DMS79 treated with DMSO at 0.1 percent for 48 hours (cell line): ENCODE data around the gene ZC3HAV1L.
"Not testable (repeated sequence)": the region's sequence is repeated elsewhere in the genome, so short reads cannot be mapped to it uniquely, and the experiment has no call there.

Experiments used
- DNase-seq: peaks from one replicate; lab custom pipeline; 2025; lab: John Stamatoyannopoulos, UW

Gene ZC3HAV1L

GRCh38 chr7:139051655-139052054, 15.8 kb upstream of the ZC3HAV1L start:
- no peak for DNase-seq

- no peak for DNase-seq
These were observed 14.1 kb upstream of the ZC3HAV1L start for GRCh38 chr7:139049936-139050335.

DNA sequence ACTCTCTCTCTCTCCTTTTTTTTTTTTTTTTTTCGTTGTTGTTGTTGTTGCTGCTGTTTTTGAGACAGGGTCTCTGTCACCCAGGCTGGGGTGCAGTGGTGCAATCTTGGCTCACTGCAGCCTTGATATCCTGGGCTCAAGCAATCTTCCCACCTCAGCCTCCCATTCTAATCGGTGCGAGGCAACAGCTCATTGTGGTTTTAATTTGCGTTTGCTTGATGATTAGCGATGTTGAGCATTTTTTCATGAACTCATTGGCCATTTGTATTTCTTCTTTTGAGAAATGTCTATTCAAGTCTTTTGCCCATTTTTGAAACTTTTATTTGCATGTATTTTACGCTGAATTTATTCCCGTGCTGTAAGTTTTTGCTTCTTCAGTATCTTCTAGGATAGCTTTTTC, 13.3 kb upstream of the ZC3HAV1L start:
- DNase-seq, result no peak

- DNase-seq, result no peak
These were observed 12.1 kb upstream of the ZC3HAV1L start for GRCh38 chr7:139047970-139048369.

DNA sequence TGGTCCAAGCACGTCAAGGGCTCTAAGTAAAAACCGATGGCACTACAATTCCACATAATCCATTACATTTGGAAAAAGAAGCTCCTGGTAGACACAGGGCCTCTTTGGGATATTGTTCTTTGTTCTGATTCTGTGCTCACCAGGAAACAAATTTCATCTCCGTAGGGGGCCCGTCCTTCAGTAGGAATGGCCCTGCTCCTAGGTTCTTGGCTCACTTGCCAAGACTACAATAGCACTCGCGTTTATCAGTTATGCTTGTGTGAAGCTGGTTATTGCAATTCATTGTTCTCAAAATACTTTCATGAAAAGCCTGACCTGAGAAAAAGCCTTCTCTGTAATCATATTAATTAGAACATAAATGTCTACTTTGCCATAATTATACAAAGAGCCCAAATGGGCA, 10.3 kb upstream of the ZC3HAV1L start:
- peak; percentile 32 for DNase-seq

DNA sequence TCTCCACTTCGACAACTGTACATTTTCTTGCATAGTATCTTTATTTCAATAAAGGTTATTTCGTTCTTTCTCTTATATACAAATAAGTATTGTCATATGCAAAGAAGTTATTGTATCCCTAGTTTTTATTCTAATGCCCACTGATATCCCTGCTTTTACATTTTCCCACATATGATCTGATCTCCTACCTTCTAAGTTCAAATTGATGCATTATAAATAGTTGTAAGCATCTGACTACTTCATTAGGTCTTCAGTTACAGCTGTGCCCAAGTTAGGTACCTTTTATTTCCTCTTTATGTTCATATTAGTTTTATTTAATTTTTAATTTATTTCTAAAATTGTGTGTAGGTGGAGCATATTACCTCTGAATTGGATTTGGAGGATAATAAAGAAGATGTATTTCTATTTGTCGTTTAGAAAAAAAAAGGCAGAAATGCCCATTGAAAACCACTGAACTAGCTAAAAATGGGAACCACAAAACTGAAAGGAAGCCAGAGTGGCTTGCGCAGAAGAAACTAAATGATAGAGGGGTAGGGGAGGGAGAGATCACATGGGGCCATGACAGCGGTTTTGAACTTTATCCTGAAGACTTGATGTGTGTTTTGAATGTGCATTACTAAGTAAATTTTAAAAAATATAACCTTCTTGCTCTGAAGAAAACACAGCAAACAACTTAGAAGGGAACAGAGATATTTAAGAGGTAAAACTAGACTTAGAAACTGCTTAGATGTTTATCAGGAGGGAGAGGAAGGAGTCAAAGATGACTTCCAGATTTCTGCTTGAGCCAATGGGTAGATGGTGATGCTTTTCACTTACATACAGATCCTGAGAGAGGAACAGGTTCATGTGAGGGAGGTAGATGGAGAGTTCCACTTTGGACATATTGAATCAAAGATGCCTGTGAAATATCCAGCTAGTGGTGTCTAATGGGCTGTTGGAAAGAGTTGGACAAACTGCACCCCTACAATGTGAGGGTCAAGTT, 9.3 kb upstream of the ZC3HAV1L start:
- DNase-seq, result no peak

DNA sequence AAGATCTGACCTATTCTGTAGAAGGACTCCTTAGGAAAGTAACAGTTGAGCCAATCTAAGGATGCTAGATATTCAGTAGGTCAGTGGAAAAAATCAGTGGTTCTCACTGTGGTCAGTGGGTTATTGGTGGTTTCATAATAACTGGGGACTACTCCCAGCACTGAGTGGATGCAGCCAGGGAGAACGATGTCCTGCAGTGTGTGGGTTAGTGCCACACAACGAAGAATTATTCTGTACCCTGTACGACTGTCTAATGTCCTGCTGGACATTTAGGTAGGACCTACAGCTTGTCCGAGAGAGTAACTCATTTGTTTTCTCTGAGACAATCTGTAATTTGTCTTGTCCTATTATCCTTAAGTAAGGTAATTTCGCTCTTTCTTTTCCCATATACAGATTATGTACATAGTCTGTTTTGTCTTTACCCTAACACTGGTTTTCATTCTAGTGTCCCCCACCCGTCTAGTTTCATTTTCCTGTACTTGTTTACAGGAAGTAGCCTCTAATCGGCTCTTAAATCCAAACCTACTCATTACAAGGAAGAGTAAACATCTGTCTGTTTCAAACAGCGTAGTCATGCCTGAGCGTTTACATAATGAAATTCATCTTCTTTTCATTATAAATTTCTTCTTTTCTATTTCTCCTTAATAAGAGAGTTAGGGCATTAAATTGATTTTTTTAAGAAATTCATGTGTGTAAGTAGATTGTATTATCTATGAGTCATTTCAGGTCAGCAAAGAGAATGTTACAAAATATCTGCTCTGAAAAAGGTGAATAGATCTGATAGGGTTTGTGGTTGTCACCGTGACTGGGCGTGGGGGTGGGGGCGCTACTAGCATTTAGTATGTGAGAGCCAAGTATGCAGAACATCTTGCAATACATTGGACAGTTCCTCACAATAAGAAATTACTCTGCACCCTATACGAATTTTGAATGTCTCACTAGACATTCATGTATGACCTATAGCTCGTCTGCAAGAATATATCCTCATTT, 8.3 kb upstream of the ZC3HAV1L start:
- no peak for DNase-seq

DNA sequence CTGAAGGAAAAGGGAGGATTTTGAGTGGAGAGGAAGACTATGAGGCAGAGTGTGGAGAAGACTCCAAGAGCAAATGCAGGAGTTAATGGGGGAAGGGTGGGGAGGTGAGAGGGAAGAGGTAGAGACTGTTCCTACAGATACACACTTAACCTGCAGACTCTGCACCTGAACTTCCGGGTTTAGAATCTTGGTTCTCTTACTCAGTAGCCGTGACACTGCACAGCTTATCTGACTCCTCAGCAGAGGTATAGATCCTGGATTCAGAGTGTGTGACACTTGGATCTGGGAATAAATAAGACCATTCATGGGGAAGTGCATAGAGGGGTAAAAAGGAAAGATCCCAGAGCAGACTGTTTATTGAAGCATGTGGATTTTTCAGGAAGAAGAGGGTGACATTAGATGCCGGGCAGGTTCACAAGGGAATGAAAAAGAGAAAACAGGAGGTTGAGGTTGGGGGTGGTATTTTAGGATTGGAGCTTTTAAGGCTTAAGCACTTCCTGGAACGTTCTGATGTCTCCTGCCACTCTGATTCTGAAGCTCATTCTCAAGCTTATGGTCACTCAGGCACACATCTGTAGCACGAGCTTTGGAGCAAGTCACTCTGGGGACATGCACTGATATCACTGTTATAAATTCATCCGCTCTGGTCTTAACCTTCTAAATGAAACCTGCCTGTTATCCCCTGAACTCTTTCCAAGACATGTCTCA, 5.7 kb upstream of the ZC3HAV1L start:
- DNase-seq, result no peak

GRCh38 chr7:139038691-139039090, 2.8 kb upstream of the ZC3HAV1L start:
- DNase-seq, result no peak

DNA sequence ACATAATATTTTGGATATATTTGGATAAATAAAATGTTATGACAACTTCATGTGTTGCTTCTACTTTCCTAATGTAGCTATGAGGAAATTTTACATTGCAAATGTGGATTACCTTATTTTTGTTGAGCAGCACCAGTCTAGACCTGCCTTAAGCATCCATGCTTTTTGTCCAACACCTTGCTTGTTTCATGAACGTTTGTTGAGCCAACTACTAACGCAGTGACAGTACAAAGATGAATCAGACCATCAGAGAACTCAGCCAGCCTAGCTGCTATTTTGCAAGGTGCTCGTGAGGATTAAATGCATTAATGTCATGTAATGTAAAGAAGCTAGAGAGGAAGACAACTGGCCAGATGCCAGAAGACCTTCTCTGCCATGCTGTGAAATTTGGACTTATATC, 1.1 kb upstream of the ZC3HAV1L start:
- no peak for DNase-seq

DNA sequence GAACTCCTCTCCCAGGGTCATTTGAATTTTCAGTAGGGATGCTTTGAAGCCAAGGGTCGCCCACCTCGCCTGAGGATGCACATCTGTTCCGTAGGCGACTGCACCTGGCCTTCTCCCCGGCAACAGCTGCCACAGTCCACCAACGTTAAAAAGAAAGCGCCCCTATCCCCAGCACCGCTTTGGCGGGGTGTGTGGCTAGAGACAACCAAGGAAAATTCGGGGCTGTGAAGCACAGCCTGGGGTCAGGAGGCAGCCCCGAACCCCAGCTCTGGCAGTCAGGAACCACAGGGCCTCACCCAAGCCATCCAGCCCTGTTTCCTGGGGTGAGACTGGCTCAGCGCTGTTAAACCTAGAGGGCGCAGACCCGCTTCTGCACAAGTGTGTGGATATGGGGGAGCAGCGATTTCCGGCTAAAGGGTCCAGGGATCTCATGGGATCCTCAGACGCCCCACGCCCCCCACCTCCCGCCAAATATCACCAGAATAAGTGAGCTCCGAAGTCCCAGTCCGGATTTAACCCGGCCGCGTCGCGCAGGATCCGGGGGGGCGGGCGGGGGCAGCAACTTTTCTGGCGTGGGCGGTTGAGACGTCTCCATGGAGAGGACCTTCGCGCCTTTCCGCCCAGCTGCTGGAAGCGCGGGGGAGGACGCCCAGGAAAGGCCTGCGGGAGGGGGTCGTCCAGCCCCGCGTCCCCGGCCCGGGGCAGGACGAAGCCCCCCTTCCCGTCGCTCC, 822 bp downstream of the ZC3HAV1L start:
- peak; percentile 34 for DNase-seq

DNA sequence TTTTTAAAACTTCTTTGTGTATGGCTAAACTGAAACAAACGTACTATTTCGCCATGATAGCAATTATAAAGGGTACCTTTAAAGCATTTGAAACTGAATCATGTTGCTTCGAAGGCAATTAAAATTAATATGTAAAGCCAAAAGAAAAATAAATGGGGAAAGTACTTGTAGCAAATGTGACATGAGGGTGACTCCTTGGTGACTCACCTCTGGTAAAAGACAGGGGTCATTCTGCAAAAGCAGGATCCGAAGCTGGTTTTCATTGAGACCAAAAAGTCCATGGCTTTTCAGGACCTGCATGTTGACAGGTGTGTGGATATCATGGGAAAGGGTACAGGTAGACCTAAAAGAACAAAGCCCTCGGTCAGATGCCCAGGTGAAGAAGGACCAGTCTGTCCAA, 1.5 kb downstream of the ZC3HAV1L start:
- no peak for DNase-seq

DNA sequence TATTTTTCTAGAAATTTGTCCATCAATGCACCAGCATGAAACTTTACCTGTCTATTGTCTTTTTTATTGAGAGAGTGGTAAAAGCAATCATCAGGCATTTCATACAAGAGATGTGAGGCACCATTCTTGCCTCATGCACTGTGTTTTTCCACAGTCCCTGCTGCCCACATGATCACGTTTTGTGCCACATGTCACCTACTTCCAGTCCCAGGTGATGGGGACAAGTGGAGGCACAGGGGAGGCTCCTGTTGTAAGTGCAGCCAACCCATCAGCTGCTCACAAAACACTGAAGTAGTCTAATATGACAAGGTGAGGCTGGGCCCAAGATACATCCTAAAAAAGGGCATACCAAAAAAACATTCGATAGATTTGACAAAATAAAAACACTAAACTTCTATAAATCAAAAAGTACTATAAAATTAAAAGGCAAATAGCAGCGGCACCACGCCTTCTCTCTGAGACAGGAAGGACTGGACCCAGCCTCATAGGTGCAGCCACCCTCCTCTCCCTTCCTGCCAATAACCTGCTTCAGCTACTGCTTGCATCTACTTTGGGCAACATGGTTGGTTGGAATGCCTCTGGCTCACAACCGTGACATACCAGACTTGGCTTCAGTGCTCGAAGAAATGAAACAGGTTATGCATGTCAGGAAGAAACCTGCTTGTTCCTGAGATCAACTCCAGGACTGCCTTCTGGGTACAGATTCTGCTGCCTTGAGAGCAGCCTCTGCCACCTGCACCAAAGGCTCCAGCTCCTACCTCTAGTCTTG, 2.3 kb downstream of the ZC3HAV1L start:
- no peak for DNase-seq

GRCh38 chr7:139032473-139032872, 3.4 kb downstream of the ZC3HAV1L start:
- DNase-seq, result no peak

DNA sequence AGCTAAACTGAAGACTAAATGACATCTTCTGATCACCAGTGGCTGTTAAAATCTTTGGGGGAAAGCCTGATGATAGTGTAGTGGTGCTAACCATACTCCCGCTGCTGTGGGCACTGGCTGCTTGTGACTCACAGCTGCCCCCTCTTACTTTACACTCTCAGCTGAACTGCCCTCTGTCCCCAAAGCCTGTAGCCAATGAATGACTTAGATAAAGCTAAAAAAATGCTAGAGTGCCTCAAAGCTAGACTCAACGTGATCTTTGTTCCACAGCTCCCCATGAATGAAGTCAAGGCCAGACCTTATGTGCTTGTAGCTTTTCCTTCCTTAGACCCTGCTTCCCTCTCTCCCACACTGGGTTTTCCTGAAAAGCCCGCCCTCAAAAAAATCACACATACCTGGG, 6.5 kb downstream of the ZC3HAV1L start:
- no peak for DNase-seq

GRCh38 chr7:139026551-139026950, 9.3 kb downstream of the ZC3HAV1L start:
- DNase-seq, result no peak

DNA sequence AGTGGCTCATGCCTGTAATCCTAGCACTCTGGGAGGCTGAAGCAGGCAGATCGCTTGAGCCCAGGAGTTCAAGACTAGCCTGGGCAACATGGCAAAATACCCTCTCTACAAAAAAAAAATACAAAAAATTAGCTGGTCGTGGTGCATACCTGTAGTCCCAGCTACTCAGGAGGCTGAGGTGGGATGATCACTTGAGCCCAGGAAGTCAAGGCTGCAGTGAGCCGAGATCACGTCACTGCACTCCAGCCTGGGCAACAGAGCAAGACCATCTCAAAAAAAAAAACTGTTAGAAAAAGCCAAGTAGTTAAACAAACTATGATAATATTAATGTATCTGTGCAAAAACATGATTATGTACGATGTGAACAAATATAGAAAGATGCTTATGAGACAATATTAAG, 10.0 kb downstream of the ZC3HAV1L start:
- not testable (repeated sequence) for DNase-seq

- DNase-seq, result no peak
These were observed 12.8 kb downstream of the ZC3HAV1L start for GRCh38 chr7:139023076-139023475.

- DNase-seq, result no peak
These were observed 13.6 kb downstream of the ZC3HAV1L start for GRCh38 chr7:139022286-139022685.

DNA sequence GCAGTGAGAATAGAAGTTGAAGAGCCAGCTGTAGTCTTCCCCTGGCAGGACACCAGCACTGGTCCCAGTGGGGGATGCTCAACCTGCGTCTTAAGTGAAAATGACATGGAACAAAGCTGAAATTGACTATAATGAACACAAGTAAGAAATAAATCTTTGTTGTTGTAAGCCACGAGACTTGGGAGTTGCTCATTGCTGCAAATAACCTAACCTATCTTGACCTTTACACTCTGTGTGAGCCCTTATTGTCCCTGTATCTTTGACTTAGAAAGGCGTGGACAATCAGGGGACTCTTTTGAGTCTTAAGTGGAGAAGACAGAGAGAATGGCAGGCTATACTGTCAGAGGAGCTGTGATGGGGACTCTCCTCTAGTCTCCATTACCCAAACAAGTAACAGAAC, 16.9 kb downstream of the ZC3HAV1L start:
- DNase-seq, result no peak
